Lower leg skin (tissue), 3 donors: ENCODE measurements around the gene PRX.

Experiments used
- CTCF ChIP-seq, 3 donors: fragments of 450-650 bp; IDR thresholded peaks; one replicate each; pipeline ENCODE4 v1.5.1; 2016; ENCODE audit warnings: antibody characterized with exemption in 3 of 3, mild to moderate bottlenecking in 3 of 3, moderate library complexity in 2 of 3
- POLR2A ChIP-seq, 2 donors: fragments of 450-650 bp; IDR thresholded peaks; one replicate each; pipeline ENCODE4 v1.6.1; 2016 to 2017; ENCODE audit warnings: antibody characterized with exemption in 2 of 2, mild to moderate bottlenecking in 1 of 2, moderate library complexity in 1 of 2

GRCh38 chr19:40376286-40376862 is 36.8 kb downstream of the PRX start:
- TF ChIP-seq CTCF (IDR thresholded peaks at IDR 0.05) (no peak), POLR2A (IDR thresholded peaks at IDR 0.05) (no peak)
